ENCODE measurements around the gene JSRP1. TPM values are rescaled to one million over a fixed set of nuclear protein-coding genes. Genes with fewer than 3 reads are reported as not detected.
A peak's percentile ranks its signal among the peaks of the same experiment; 100 is the strongest.

The JSRP1 gene
- total and polyA plus RNA-seq, 10 of the 15 experiments (the other 5 are each of a cell fraction or from before 2014, with no cell fraction given): 0.41 to 0.91 (median 0.49) TPM; not detected in 7

DNA sequence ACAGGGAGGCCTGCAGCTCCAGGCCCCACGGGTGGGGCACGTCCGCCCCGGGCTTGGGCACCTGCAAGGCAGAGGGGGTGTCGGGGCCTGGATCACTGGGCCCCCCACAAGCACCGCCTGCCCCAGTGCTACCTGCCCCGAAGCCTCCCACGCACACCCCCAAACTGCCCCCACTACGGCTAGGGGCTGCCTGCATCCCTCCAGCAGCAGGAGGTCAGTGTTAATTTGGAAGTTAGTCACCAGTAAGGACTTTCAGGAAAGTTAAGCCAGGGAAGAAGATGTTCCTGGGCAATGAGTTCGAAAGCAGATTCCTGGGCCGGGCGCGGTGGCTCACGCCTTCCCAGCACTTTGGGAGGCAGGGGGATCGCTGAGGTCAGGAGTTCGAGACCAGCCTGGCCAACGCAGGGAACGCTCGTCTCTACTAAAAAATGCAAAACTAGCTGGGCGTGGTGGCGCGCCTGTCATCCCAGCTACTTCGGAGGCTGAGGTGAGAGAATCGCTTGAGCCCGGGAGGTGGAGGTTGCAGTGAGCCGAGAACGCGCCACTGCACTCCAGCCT, 20.3 kb upstream of the JSRP1 start:
- RAD21 ChIA-PET (ENCODE audit: unreplicated experiment): interaction anchor here (1.0 to 1.4 kb wide), 3 partner anchors 38 to 335 kb away, joined by 3 to 6 read pairs (median 4); no protein-coding TSS in a partner anchor
- Histone ChIP-seq H3K79me2 (ENCODE audit: control insufficient read depth, insufficient read depth, low read length) (peaks cover 31% of the 10 kb centered on the region), H2AFZ (ENCODE audit: control insufficient read depth, low read depth, low read length) (no peak overlapping the region), H3K9ac (ENCODE audit: control insufficient read depth, insufficient read depth, low read length) (no peak overlapping the region), H3K4me3 (no peak overlapping the region), H4K20me1 (ENCODE audit: control insufficient read depth, insufficient read depth) (peaks cover 7% of the 10 kb centered on the region), H3K27ac (ENCODE audit: control insufficient read depth, insufficient read depth) (no peak overlapping the region), H3K9me3 (replicated peaks; ENCODE audit: control insufficient read depth, insufficient read depth, low read length) (no peaks in the 10 kb centered on the region), H3K4me1 (ENCODE audit: control insufficient read depth, insufficient read depth, low read length) (peaks cover 8% of the 10 kb centered on the region), H3K4me2 (ENCODE audit: control insufficient read depth, insufficient read depth) (no peak overlapping the region), H3K36me3 (ENCODE audit: control insufficient read depth in 2 of 2, insufficient read depth in 2 of 2, low read length in 1 of 2) (peaks cover 4 to 18% of the 10 kb centered on the region in 2 experiments), H3K27me3 (replicated peaks in 1 of 2; ENCODE audit: control insufficient read depth in 2 of 2, insufficient read depth in 2 of 2, low read length in 1 of 2) (no peaks in the 10 kb centered on the region)
- POLR2A ChIA-PET: no interaction called here
- WGBS (ENCODE audit: insufficient coverage, insufficient replicate concordance, low lambda C conversion rate, missing lambda C conversion rate): 95% methylated on average over 25 of the region's 28 CpGs
- ATAC-seq (no peak), FAIRE-seq (no peak), DNase-seq (ENCODE audit: low read depth, low spot score) (no peak)
- intact Hi-C loops (cut with micrococcal nuclease; ENCODE audit: unreplicated experiment) (loop anchor here (5.0 to 10.0 kb wide), 2 partner anchors 116 to 508 kb away; partner anchors contain the start of genes SGTA and THOP1), in situ Hi-C loops (cut with MboI) (loop anchor here (10.0 kb wide), 1 partner anchor 338 kb away; no protein-coding TSS in a partner anchor)
- no TSS peak for BruUV-seq (replicated peaks)
- TF ChIP-seq FOXK2 (IDR thresholded peaks at IDR 0.05) (no peak), TCF12 (IDR thresholded peaks at IDR 0.05; ENCODE audit: low read depth, low read length) (no peak), BMI1 (IDR thresholded peaks at IDR 0.05; ENCODE audit: borderline replicate concordance) (no peak)
- SMC1A ChIA-PET (ENCODE audit: uncharacterized antibody, unreplicated experiment): interaction anchor here (0.9 to 1.8 kb wide), 4 partner anchors 11 to 335 kb away, joined by 3 to 5 read pairs (median 4); no protein-coding TSS in a partner anchor
- CTCF ChIA-PET: interaction anchor here (1.1 to 6.4 kb wide), 5 partner anchors 24 to 116 kb away, joined by 3 to 46 read pairs (median 7); no protein-coding TSS in a partner anchor

- SMC1A ChIA-PET (ENCODE audit: uncharacterized antibody, unreplicated experiment): interaction anchor here (2.1 to 5.1 kb wide), 3 partner anchors 37 to 117 kb away, joined by 5 to 30 read pairs (median 10); no protein-coding TSS in a partner anchor
- Histone ChIP-seq H3K9me3 (replicated peaks; ENCODE audit: control insufficient read depth, insufficient read depth, low read length) (no peaks in the 10 kb centered on the region), H3K9ac (ENCODE audit: control insufficient read depth, insufficient read depth, low read length) (no peak overlapping the region), H3K4me1 (ENCODE audit: control insufficient read depth, insufficient read depth, low read length) (peaks cover 7% of the 10 kb centered on the region), H3K27ac (ENCODE audit: control insufficient read depth, insufficient read depth) (no peak overlapping the region), H3K4me2 (ENCODE audit: control insufficient read depth, insufficient read depth) (no peak overlapping the region), H3K27me3 (replicated peaks in 1 of 2; ENCODE audit: control insufficient read depth in 2 of 2, insufficient read depth in 2 of 2, low read length in 1 of 2) (no peaks in the 10 kb centered on the region), H3K36me3 (ENCODE audit: control insufficient read depth in 2 of 2, insufficient read depth in 2 of 2, low read length in 1 of 2) (peaks cover 4 to 19% of the 10 kb centered on the region in 2 experiments), H3K4me3 (no peak overlapping the region), H4K20me1 (ENCODE audit: control insufficient read depth, insufficient read depth) (peaks cover 10% of the 10 kb centered on the region), H2AFZ (ENCODE audit: control insufficient read depth, low read depth, low read length) (no peak overlapping the region), H3K79me2 (ENCODE audit: control insufficient read depth, insufficient read depth, low read length) (peaks cover 38% of the 10 kb centered on the region)
- ATAC-seq (no peak), DNase-seq (ENCODE audit: low read depth, low spot score) (no peak), FAIRE-seq (no peak)
- RAD21 ChIA-PET (ENCODE audit: unreplicated experiment): interaction anchor here (1.1 to 4.5 kb wide), 4 partner anchors 18 to 116 kb away, joined by 3 to 44 read pairs (median 4); no protein-coding TSS in a partner anchor
- POLR2A ChIA-PET: no interaction called here
- intact Hi-C loops (cut with micrococcal nuclease; ENCODE audit: unreplicated experiment): loop anchor here (1.0 to 10.0 kb wide), 3 partner anchors 40 to 509 kb away; partner anchors contain the start of genes SGTA and THOP1
- TF ChIP-seq POLR2A (IDR thresholded peaks at IDR 0.05; ENCODE audit: low read depth, low read length) (peak; percentile 30), TBL1XR1 (IDR thresholded peaks at IDR 0.05; ENCODE audit: low read depth, low read length) (no peak), POLR2AphosphoS5 (IDR thresholded peaks at IDR 0.05; ENCODE audit: low read length) (peak; percentile 3; the same call in 1 of the 2 replicates)
- CTCF ChIA-PET: interaction anchor here (1.0 to 6.4 kb wide), 8 partner anchors 9 to 116 kb away, joined by 3 to 46 read pairs (median 8); no protein-coding TSS in a partner anchor
- BruUV-seq (replicated peaks): no TSS peak
- in situ Hi-C loops (cut with MboI): loop anchor here (10.0 kb wide), 1 partner anchor 339 kb away; no protein-coding TSS in a partner anchor
- WGBS (ENCODE audit: insufficient coverage, insufficient replicate concordance, low lambda C conversion rate, missing lambda C conversion rate): 97% methylated on average over 50 of the region's 74 CpGs
Measured at GRCh38 chr19:2275588-2276428, 19.6 kb upstream of the JSRP1 start.

All from GM12878 (cell line).